GM13976 (cell line): ENCODE data around the gene GRIA1.

Experiments used
- DNase-seq: peaks from one replicate; pipeline ENCODE4 v3.0.0; 2012; ENCODE audit warnings: low spot score
- in situ Hi-C: fragments of 300-500 bp; cut with MboI; formaldehyde crosslinking; loops from one replicate; pipeline ENCODE4 v1.12.0; 2022; ENCODE audit warnings: low sequenced_read_pairs, mixed read lengths, inconsistent platforms; ENCODE audit not compliant: unreplicated experiment
- TF ChIP-seq, protein P1 (sequence below): IDR thresholded peaks from 2 replicates; pipeline ENCODE4 v1.5.1; 2012; ENCODE audit warnings: borderline replicate concordance, mild to moderate bottlenecking; ENCODE audit not compliant: insufficient read depth; ENCODE audit errors: extremely low read depth, missing control alignments, control extremely low read depth

GRIA1 gene

DNA sequence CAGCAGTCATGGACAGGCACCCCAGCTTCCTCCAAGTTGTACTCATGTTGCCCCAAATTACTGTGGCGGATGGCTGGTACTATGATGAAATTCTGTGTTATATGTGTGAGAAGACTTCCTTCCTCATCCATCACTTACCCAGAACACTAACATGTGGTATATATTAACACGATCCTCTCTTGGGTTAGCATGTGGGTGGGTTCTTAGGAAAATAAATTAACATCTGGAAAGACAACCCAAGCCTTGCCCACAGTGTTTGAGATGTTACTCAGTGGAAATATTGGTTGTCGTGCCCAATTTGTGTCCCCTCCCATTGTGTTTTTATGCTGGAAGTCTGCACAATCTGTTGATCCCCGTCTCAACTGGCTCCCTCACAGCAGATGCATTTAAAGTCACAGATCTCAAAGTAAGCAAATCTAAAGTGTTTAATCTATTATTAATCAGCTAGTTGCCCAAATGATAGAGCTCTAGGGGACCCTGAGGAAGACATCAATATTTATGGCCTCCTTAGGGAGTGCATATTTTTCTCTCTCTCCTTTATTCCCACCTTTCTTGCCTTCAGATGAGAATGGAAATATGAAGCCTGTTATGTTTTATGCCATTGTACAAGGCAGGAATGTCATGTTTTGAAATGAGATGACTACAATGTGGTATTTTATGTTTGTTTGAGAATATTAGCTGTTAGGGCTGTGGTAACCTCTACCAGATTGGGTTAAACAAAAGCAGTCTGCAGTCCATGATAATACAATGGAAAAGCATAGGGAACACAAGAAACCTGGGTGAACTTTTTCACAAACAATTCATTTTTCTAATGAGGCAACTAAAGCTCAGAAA, 93.9 kb downstream of the GRIA1 start:
- in situ Hi-C loops = no loop called here
- TF ChIP-seq, protein P1, sequence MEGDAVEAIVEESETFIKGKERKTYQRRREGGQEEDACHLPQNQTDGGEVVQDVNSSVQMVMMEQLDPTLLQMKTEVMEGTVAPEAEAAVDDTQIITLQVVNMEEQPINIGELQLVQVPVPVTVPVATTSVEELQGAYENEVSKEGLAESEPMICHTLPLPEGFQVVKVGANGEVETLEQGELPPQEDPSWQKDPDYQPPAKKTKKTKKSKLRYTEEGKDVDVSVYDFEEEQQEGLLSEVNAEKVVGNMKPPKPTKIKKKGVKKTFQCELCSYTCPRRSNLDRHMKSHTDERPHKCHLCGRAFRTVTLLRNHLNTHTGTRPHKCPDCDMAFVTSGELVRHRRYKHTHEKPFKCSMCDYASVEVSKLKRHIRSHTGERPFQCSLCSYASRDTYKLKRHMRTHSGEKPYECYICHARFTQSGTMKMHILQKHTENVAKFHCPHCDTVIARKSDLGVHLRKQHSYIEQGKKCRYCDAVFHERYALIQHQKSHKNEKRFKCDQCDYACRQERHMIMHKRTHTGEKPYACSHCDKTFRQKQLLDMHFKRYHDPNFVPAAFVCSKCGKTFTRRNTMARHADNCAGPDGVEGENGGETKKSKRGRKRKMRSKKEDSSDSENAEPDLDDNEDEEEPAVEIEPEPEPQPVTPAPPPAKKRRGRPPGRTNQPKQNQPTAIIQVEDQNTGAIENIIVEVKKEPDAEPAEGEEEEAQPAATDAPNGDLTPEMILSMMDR = no peak
- no peak for DNase-seq

DNA sequence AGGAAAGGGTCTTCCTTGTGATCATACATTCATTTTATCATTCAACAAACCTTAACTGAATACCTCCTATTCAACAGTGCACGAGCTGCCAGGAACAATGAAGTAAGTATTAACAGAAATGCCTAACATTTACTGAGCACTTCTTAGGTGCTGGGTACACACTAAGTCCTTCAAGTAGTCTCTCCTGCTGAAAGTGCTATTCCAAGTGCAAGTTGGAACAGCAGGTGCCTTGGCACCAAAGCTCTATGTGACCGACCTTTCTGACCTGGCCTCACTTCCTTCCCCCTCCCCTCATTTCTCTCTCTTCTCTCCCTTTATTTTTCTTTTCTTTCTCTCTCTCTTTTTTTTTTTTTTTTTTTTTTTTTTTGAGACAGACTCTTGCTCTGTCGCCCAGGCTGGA, 94.5 kb downstream of the GRIA1 start:
- DNase-seq = no peak
- in situ Hi-C loops = no loop called here
- TF ChIP-seq, protein P1 = no peak

DNA sequence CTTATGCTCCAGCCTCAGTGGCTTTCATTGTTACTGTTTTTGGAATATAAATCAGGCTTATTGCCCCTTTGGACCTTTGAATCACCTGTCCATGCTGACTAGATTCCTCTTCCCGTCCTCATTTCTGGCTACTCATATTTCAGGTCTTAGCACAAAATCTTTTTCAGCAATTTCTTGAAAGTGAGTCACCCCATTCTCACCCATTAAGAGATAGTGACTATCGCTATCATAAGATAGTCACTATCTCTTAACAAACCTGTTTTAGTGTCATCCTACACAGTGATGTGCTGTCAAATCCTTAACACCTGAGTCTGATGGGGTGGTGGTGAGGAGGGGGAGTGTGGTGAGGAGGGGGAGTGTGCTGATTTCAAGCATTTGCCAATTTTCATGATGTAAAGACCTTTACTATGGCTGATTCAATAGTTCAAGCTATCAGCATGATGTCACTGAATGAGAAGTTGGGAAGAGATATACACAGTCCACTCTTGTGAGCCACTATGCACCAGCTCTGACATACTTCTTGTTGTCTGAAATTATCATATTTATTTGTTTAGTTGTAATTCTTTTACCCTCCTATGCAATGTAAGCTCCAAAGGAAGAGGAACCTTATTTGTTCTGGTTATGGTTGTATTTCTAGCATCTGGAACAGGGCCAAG, 95.3 kb downstream of the GRIA1 start:
- TF ChIP-seq, protein P1 = no peak
- in situ Hi-C loops = no loop called here
- DNase-seq = no peak

DNA sequence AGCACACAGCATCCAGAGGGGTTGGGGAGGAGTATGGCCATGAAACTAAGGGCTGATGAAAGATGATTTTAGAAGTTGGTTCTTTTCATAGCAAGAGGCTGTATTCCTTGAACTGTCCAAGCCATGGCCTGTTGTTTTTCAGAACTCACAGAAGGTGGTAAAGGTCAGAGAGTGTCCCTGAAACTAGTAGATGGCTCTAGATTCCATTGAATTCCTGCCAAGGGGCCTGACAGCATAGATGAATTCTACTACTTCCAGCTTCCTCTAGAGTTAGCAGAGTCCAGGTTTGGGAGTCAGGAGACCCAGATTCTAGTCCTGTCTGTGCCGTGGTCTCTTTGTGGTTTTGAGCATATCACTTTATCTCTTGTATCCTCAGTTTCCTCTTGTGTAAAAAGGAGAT, 101.6 kb downstream of the GRIA1 start:
- TF ChIP-seq, protein P1 = no peak
- in situ Hi-C loops = no loop called here
- no peak for DNase-seq

DNA sequence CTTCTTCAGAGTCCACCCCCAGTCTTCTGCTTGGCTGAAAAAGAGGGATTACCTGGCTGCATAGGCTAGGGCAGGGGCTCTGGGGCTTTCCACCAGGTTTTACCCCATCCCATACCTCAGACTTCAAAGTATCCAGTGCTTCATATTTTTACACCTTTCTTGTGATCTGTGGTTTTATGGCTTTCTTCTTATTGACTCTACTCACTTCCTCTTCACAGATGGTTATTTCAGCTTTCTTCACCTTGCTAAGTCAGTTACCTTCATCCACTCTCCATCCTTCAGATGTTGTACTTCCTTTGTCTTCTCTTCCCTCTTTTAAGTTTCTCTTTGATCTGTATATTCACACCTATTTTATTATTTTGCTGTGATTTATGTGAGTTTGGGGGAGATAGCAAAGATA, 104.3 kb downstream of the GRIA1 start:
- in situ Hi-C loops = no loop called here
- TF ChIP-seq, protein P1 = no peak
- DNase-seq = no peak

DNA sequence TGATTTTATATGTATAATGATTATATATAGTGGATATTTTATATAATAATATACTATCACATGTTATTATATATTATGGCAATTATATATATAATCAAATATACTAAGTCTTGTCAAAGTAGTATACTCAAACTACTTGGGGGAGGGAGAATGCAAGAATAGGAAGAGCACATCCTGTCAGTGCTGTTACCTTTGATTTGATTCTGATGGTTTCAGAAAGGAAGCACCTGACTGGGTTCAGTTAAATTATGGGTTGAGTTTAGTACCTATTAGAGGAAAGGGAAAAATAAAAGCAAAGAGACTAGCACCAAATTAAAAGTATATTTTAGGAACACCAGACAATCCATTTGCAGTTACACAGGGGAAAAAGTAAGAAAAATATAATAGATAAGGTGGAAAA, 107.6 kb downstream of the GRIA1 start:
- in situ Hi-C loops = no loop called here
- no peak for DNase-seq
- TF ChIP-seq, protein P1 = no peak

DNA sequence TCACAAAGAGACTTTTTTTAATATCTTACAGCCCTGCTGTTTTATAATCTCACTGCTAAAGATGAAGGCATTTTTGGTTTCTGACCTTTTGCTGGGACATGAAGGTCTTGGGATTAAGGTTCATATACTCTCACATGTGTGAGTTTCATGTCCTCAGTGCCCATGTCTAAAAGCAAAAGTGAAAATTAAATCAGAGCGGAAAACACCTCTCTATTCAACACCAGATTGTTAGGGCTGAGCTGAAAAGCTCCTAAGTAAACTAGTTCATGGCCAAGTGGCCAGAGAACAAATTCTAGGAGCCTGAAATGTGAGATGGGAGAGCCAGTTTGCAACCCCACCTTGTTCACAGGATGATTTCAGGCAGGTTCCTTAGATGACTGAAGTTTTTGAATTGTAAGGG, 110.9 kb downstream of the GRIA1 start:
- in situ Hi-C loops = no loop called here
- TF ChIP-seq, protein P1 = no peak
- DNase-seq = peak; percentile 24
